B cell (primary cell): ENCODE measurements around the gene TAAR6.

ENCODE experiments used
- CTCF ChIP-seq: fragments of 200-600 bp; IDR thresholded peaks from one replicate; pipeline ENCODE4 v1.8.0; 2022; ENCODE audit warnings: antibody characterized with exemption, mild to moderate bottlenecking
- EZH2 ChIP-seq: IDR thresholded peaks from 2 replicates; pipeline ENCODE4 v1.6.1; 2012; ENCODE audit warnings: borderline replicate concordance, low read depth, mild to moderate bottlenecking, moderate library complexity, low read length; ENCODE audit not compliant: insufficient read depth, poor library complexity, severe bottlenecking

DNA sequence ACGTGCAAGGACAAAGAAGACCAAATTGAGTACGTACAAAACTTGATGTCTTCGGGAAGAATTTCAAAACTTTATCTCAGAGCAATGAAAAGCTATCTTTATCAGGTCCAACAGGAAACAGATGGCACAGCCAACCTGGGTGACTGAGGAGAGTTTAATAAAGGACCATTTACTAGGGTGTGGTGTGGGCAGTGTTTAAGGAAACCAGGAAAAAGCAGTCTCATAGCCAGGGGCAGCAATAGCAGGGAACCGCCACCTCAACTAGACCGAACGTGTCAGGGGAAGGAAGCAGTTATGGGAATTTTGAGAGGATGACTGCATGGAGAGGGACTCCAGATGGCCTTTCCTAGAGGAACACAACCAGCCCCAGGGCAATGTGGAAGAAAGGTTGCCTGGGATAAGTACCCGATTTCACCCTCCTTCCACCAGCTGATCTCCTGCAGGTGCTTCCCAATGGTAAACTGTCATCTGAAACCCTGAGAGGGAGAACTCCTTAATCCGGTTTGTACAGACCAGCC, 34.6 kb downstream of the TAAR6 start:
- TF ChIP-seq EZH2 (no peak), CTCF (no peak)
